ENCODE measurements around the gene IL34.

The IL34 gene

DNA sequence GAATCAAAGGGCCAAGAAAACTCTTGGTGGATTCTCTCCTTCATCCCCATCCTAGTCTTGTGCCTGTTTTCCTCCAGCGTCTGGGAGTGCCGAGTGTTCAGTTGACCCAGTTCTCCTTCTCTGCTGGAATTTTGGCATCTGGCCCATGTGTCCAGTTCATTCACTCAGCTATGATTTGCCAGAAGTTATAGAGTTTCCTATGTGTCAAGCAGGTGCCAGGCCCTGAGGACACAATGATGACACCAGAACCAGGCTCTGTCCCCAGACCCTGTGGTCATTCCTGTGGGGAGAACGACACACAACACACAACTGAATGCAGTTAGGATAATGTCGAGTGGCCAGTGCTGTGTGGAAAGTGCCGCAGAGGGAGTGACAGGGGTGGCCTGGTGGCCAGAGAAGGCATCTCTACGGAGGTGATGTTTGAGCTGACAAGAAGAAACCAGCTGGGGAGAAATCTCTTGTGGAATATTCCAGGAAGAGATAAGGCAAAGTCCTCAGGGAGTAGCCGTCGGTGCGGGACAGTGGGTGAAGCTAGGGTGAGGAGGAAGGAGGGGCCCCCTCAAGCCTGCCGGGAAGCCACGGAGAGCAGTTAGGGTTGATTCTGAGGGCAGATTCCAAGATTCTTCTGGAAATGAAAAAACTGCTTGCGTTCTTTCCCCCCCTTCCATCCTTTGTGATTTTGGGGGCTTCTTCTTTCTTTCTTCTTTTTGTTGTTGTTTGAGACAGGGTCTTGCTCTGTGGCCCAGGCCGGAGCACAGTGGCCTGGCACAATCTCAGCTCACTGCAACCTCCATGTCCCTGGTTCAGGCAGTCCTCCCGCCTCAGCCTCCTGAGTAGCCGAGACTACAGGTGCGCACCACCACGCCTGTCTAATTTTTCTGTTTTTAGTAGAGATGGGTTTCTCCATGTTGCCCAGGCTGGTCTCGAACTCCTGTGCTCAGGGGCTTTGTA is 35.8 kb upstream of the IL34 start:
- no peak for ATAC-seq (ENCODE audit: insufficient read depth, low read depth)

DNA sequence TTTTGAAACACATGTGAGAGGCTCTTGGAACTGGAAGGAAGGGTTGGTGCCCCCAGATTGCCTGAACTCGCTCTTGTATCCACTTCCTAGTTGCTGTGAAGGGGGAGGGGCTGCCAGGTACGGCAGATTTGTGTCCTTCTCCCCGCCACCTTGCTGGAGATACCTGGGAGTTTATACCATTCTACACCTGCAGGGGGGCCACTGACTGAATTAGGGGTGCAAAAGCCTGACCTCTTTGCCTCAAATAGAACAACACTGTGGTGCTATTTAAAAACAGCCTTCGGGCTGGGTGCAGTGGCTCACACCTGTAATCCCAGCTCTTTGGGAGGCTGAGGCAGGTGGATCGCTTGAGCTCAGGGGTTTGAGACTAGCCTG is 35.1 kb upstream of the IL34 start:
- DNase-seq (no peak), ATAC-seq (ENCODE audit: insufficient read depth, low read depth) (no peak)
- Histone ChIP-seq H4K20me1 (ENCODE audit: insufficient read depth, low read length) (no peaks in the 10 kb centered on the region), H3K27ac (ENCODE audit: low read length) (no peak overlapping the region), H3K36me3 (ENCODE audit: insufficient read depth, low read length) (no peaks in the 10 kb centered on the region), H2AFZ (ENCODE audit: low read depth, low read length) (no peak overlapping the region), H3K4me2 (ENCODE audit: insufficient read depth, low read length) (no peak overlapping the region), H3K4me3 (ENCODE audit: low read depth in 1 of 2, low read length in 2 of 2) (no peak overlapping the region), H3K79me2 (ENCODE audit: insufficient read depth, low read length) (no peaks in the 10 kb centered on the region), H3K4me1 (ENCODE audit: insufficient read depth, low read length) (no peaks in the 10 kb centered on the region), H3K9me3 (ENCODE audit: insufficient read depth, low read length, severe bottlenecking) (no peaks in the 10 kb centered on the region), H3K27me3 (ENCODE audit: insufficient read depth, low read length, poor library complexity) (peaks cover 6% of the 10 kb centered on the region), H3K9ac (ENCODE audit: low read depth, low read length) (no peak overlapping the region)
- no peak for TF ChIP-seq EZH2 (IDR thresholded peaks at IDR 0.05; ENCODE audit: borderline replicate concordance, low read depth, low read length, severe bottlenecking)
- TF ChIP-seq, protein P1, sequence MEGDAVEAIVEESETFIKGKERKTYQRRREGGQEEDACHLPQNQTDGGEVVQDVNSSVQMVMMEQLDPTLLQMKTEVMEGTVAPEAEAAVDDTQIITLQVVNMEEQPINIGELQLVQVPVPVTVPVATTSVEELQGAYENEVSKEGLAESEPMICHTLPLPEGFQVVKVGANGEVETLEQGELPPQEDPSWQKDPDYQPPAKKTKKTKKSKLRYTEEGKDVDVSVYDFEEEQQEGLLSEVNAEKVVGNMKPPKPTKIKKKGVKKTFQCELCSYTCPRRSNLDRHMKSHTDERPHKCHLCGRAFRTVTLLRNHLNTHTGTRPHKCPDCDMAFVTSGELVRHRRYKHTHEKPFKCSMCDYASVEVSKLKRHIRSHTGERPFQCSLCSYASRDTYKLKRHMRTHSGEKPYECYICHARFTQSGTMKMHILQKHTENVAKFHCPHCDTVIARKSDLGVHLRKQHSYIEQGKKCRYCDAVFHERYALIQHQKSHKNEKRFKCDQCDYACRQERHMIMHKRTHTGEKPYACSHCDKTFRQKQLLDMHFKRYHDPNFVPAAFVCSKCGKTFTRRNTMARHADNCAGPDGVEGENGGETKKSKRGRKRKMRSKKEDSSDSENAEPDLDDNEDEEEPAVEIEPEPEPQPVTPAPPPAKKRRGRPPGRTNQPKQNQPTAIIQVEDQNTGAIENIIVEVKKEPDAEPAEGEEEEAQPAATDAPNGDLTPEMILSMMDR (IDR thresholded peaks at IDR 0.05; ENCODE audit: borderline replicate concordance, extremely low read depth, low read length, poor library complexity, severe bottlenecking): no peak

More for the DNA sequence above, 35.8 kb upstream of the IL34 start:
- Histone ChIP-seq H3K4me1 (ENCODE audit: insufficient read depth, low read length) (no peaks in the 10 kb centered on the region), H3K27me3 (ENCODE audit: insufficient read depth, low read length, poor library complexity) (peaks cover 6% of the 10 kb centered on the region), H3K27ac (ENCODE audit: low read length) (no peak overlapping the region), H3K4me2 (ENCODE audit: insufficient read depth, low read length) (no peak overlapping the region), H3K4me3 (ENCODE audit: low read depth in 1 of 2, low read length in 2 of 2) (no peak overlapping the region), H4K20me1 (ENCODE audit: insufficient read depth, low read length) (no peaks in the 10 kb centered on the region), H3K9ac (ENCODE audit: low read depth, low read length) (no peak overlapping the region), H3K9me3 (ENCODE audit: insufficient read depth, low read length, severe bottlenecking) (no peaks in the 10 kb centered on the region), H3K79me2 (ENCODE audit: insufficient read depth, low read length) (no peaks in the 10 kb centered on the region), H2AFZ (ENCODE audit: low read depth, low read length) (no peak overlapping the region), H3K36me3 (ENCODE audit: insufficient read depth, low read length) (no peaks in the 10 kb centered on the region)
- no peak for DNase-seq
- TF ChIP-seq, protein P1 (IDR thresholded peaks at IDR 0.05; ENCODE audit: borderline replicate concordance, extremely low read depth, low read length, poor library complexity, severe bottlenecking): no peak
- TF ChIP-seq EZH2 (IDR thresholded peaks at IDR 0.05; ENCODE audit: borderline replicate concordance, low read depth, low read length, severe bottlenecking): no peak

DNA sequence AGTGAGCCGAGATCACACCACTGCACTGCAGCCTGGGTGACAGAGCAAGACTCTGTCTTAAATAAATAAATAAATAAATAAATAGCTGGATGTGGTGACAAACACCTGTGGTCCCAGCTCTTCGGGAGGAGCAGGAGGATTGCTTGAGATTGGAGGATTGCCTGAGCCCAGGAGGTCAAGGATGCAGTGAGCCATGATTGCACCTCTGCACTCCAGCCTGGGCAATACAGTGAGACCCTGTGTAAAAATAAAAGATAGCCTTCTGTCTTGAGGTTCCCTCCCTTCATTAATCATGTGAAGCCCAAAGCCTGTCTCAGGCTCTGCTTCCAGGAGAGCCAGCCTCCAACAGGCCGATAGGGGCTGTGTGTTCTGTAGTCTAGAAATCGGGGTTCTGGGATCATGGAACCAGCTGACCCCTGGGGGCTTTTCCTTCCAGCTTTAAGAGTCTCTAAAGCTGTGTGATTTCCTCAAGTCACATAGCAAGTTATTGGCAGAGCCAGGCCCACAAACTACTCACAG is 34.5 kb upstream of the IL34 start:
- H3K4me1 ChIP-seq (ENCODE audit: insufficient read depth, low read length): no peaks in the 10 kb centered on the region
- H3K4me3 ChIP-seq (ENCODE audit: low read depth in 1 of 2, low read length in 2 of 2): no peak overlapping the region
- H3K9me3 ChIP-seq (ENCODE audit: insufficient read depth, low read length, severe bottlenecking): no peaks in the 10 kb centered on the region
- H3K79me2 ChIP-seq (ENCODE audit: insufficient read depth, low read length): no peaks in the 10 kb centered on the region
- H3K36me3 ChIP-seq (ENCODE audit: insufficient read depth, low read length): no peaks in the 10 kb centered on the region
- no peak overlapping the region for H3K9ac ChIP-seq (ENCODE audit: low read depth, low read length)
- no peak for DNase-seq
- ATAC-seq (ENCODE audit: insufficient read depth, low read depth): no peak
- no peak for TF ChIP-seq EZH2 (IDR thresholded peaks at IDR 0.05; ENCODE audit: borderline replicate concordance, low read depth, low read length, severe bottlenecking)
- TF ChIP-seq, protein P1 (IDR thresholded peaks at IDR 0.05; ENCODE audit: borderline replicate concordance, extremely low read depth, low read length, poor library complexity, severe bottlenecking): no peak
- no peak overlapping the region for H2AFZ ChIP-seq (ENCODE audit: low read depth, low read length)
- no peak overlapping the region for H3K27ac ChIP-seq (ENCODE audit: low read length)
- peaks cover under 1% of the 10 kb centered on the region for H3K27me3 ChIP-seq (ENCODE audit: insufficient read depth, low read length, poor library complexity)
- H3K4me2 ChIP-seq (ENCODE audit: insufficient read depth, low read length): no peak overlapping the region
- H4K20me1 ChIP-seq (ENCODE audit: insufficient read depth, low read length): no peaks in the 10 kb centered on the region
